ENCODE measurements around the gene HDAC9.

Gene HDAC9

DNA sequence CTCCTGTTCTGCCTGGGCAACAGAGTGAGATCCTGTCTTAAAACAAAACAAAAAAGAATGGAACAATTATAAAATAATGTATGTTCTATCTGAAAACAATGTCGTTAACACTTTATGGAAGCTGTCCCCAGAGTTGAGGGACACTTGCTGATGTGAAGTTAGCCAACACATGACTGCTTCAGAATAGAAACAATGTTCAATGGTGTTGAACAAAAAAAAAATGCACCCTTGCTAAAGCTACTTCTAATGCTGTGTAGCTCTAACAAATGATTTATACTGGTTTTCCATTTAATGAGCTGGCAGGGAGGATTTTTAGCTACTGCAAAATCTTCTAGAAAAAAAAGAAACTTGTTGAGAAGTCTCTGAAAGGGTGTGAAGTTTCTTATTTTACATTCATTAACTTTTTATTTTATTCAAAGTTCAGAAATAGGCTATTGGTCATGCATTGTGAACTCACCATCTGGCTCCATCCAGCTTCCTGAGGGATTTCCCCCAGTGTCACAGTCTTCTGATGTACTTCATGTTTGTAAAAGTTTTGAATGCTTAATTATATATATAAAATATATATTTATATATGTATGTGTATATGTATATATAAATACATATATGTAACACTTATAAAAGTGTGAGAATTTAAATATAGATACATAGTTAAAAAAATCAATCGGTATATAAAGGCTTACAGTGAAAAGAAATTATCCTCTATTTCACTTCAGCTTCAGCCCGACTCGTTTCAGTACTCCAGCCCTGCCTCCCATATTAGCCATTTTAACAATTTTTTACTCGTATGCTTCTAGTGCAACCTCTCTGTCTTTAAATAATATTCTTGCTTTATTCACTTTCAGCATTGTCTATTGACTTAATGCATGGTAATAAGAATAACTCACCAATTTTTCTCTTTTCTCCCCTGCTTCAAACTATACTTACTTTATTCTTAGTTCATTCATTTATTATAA is 35.0 kb downstream of the HDAC9 start:
- WGBS = 97% methylated on average over 5 of the region's 5 CpGs
- Histone ChIP-seq H3K4me3 (ENCODE audit: low read length) (no peak overlapping the region), H3K36me3 (ENCODE audit: insufficient read depth, low read length) (no peaks in the 10 kb centered on the region), H3K4me1 (ENCODE audit: insufficient read depth, low read length) (peaks cover 2% of the 10 kb centered on the region), H3K9ac (ENCODE audit: low read depth, low read length) (no peak overlapping the region), H3K9me3 (ENCODE audit: insufficient read depth, low read depth, low read length) (no peaks in the 10 kb centered on the region), H3K27ac (ENCODE audit: low read depth, low read length) (no peak overlapping the region), H3K27me3 (ENCODE audit: insufficient read depth, low read length) (no peaks in the 10 kb centered on the region)

DNA sequence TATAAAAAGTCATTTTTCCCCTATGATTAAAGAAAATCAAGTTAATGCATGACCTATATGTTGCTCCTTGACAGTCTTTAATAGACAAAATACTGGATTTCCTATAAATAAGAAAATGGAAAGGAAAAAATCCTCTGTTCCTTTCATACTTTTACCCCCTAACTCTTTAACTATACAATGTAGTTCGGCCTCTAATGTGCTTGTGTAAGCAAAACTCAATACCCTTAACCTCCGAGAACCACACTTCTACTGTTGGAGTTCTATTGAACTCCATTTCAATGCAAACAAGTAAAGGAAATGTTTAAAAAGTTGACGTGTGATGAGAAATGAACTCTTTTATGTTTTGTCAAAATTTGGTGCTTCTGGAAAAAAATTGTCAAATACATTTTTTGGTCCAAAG is 36.0 kb downstream of the HDAC9 start:
- 98% methylated on average over 3 of the region's 3 CpGs for WGBS

DNA sequence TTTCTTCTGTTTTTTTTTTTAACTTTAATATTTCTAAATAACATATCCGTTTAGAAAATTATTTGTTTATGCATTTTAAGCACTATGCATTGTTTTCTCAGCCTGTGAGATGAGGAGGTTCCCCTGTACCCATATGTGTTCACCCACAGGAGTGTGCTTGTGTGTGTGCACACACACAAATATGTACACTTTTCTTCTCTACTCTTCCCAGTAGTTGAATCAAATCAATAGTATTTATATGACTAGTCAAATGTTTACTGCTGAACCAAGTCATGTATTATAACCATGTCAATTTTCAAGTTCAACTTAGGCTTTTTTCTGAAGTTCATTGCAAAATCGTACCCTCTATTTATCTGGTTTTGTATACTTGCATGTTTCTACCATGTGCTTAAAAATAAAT is 37.3 kb downstream of the HDAC9 start:
- Histone ChIP-seq H3K27ac (ENCODE audit: low read depth, low read length) (no peak overlapping the region), H3K9me3 (ENCODE audit: insufficient read depth, low read depth, low read length) (no peaks in the 10 kb centered on the region), H3K9ac (ENCODE audit: low read depth, low read length) (no peak overlapping the region), H3K36me3 (ENCODE audit: insufficient read depth, low read length) (no peaks in the 10 kb centered on the region), H3K4me3 (ENCODE audit: low read length) (no peak overlapping the region), H3K27me3 (ENCODE audit: insufficient read depth, low read length) (no peaks in the 10 kb centered on the region), H3K4me1 (ENCODE audit: insufficient read depth, low read length) (peaks cover 17% of the 10 kb centered on the region)
- 88% methylated on average over 1 of the region's 2 CpGs for WGBS

More for the DNA sequence above, 36.0 kb downstream of the HDAC9 start:
- H3K36me3 ChIP-seq (ENCODE audit: insufficient read depth, low read length) = no peaks in the 10 kb centered on the region
- no peak overlapping the region for H3K4me3 ChIP-seq (ENCODE audit: low read length)
- H3K27ac ChIP-seq (ENCODE audit: low read depth, low read length) = no peak overlapping the region
- no peak overlapping the region for H3K9ac ChIP-seq (ENCODE audit: low read depth, low read length)
- H3K27me3 ChIP-seq (ENCODE audit: insufficient read depth, low read length) = no peaks in the 10 kb centered on the region
- no peaks in the 10 kb centered on the region for H3K9me3 ChIP-seq (ENCODE audit: insufficient read depth, low read depth, low read length)
- peaks cover 12% of the 10 kb centered on the region for H3K4me1 ChIP-seq (ENCODE audit: insufficient read depth, low read length)

DNA sequence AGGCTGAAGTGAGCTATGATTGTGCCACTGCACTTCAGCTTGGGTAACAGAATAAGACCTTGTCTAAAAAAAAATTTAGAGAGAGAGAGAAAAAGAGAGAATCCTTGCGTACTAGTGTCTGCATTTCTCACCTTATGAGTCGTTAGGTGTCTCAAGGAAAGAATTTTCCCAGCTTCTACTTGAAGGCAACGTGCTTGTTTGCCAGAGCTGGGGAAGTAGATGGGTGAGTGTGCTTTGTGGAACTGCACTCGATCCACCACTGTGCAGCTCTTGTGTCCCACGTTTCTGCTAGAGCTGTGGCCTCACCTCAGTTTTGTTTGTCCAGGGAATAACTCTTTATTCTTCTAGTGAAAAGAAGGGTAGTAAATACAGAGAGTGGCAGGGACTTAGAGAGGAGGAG is 38.9 kb downstream of the HDAC9 start:
- Histone ChIP-seq H3K9ac (ENCODE audit: low read depth, low read length) (no peak overlapping the region), H3K4me1 (ENCODE audit: insufficient read depth, low read length) (peaks cover 17% of the 10 kb centered on the region), H3K27me3 (ENCODE audit: insufficient read depth, low read length) (no peaks in the 10 kb centered on the region), H3K4me3 (ENCODE audit: low read length) (no peak overlapping the region), H3K27ac (ENCODE audit: low read depth, low read length) (no peak overlapping the region), H3K36me3 (ENCODE audit: insufficient read depth, low read length) (no peaks in the 10 kb centered on the region), H3K9me3 (ENCODE audit: insufficient read depth, low read depth, low read length) (no peaks in the 10 kb centered on the region)
- 85% methylated on average over 5 of the region's 5 CpGs for WGBS

DNA sequence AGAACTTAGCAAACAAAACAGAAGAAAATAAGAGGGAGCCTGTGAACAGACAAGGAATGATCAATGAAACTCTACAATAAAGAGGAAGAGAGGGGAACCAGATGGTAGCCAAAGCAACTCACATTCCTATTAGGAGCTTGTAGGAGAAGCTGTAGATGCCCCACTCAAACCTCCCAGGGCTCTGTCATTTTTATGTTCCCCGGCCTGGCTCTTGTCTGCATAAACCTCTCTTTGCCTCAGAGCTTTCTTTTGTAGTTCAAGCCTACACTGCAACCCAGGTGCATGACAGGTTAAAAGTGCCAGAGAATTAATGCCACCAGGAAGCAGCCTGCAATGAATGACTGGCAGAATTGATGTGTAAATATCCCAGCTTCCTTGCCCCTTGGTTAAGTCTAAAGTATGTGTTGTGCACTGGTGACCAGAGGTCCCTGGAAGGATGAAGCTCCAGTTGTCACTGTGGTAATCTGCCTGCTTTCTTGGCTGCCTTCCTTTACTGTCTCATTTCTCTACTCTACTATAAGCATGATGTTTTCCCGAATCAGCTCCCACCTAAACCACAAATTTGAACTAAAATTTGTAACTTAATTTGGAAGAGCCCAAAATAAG is 40.4 kb downstream of the HDAC9 start:
- Histone ChIP-seq H3K27ac (ENCODE audit: low read depth, low read length) (no peak overlapping the region), H3K27me3 (ENCODE audit: insufficient read depth, low read length) (no peaks in the 10 kb centered on the region), H3K4me1 (ENCODE audit: insufficient read depth, low read length) (peaks cover 20% of the 10 kb centered on the region), H3K36me3 (ENCODE audit: insufficient read depth, low read length) (no peaks in the 10 kb centered on the region), H3K4me3 (ENCODE audit: low read length) (no peak overlapping the region), H3K9ac (ENCODE audit: low read depth, low read length) (no peak overlapping the region), H3K9me3 (ENCODE audit: insufficient read depth, low read depth, low read length) (no peaks in the 10 kb centered on the region)
- 66% methylated on average over 2 of the region's 2 CpGs for WGBS

DNA sequence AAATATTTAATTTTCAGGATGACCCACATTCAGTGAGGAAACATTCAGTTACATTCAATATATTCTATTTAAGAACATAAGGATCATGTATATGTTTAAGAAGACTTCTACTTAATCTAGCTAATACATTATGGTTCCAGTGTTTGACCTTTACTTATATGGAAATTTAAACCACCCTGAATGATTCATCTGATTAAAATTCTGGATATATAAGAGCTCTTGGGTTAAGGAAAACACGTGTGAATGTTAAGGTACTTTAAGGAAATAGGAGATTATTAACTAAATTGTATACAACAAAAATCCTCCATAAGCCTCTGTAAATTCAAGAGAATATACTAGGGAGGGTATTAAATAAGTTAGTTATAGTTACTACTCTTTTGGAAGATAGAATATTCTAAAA is 40.9 kb downstream of the HDAC9 start:
- no peaks in the 10 kb centered on the region for H3K27me3 ChIP-seq (ENCODE audit: insufficient read depth, low read length)
- peaks cover 20% of the 10 kb centered on the region for H3K4me1 ChIP-seq (ENCODE audit: insufficient read depth, low read length)
- H3K36me3 ChIP-seq (ENCODE audit: insufficient read depth, low read length) = no peaks in the 10 kb centered on the region
- no peak overlapping the region for H3K4me3 ChIP-seq (ENCODE audit: low read length)
- H3K9ac ChIP-seq (ENCODE audit: low read depth, low read length) = no peak overlapping the region
- H3K9me3 ChIP-seq (ENCODE audit: insufficient read depth, low read depth, low read length) = no peaks in the 10 kb centered on the region
- no peak overlapping the region for H3K27ac ChIP-seq (ENCODE audit: low read depth, low read length)
- no CpG with 5 or more reads among the region's 1 CpG for WGBS

- Histone ChIP-seq H3K4me3 (ENCODE audit: low read length) (no peak overlapping the region), H3K36me3 (ENCODE audit: insufficient read depth, low read length) (no peaks in the 10 kb centered on the region), H3K27me3 (ENCODE audit: insufficient read depth, low read length) (no peaks in the 10 kb centered on the region), H3K9ac (ENCODE audit: low read depth, low read length) (no peak overlapping the region), H3K4me1 (ENCODE audit: insufficient read depth, low read length) (peaks cover 20% of the 10 kb centered on the region), H3K9me3 (ENCODE audit: insufficient read depth, low read depth, low read length) (no peaks in the 10 kb centered on the region), H3K27ac (ENCODE audit: low read depth, low read length) (no peak overlapping the region)
Measured at GRCh38 chr7:18538554-18539250, 43.2 kb downstream of the HDAC9 start.

DNA sequence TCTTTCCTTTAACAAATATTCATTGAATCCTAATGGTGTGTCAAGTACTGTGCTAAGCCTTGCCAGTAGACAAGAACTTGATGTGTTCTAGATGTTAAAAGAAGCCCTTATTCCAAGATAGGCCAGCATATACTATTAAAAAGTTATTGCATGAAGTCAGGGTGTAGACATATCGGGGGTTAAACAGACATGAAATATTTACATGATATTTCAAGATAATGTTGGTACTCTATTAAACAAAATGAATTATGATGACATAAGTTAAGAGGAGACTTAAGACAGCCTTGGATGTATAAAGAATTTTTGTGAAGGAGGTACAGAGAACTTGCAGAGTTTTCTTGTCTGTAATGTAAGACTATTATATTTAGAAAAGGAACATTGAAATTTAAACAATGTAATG is 44.8 kb downstream of the HDAC9 start:
- Histone ChIP-seq H3K9ac (ENCODE audit: low read depth, low read length) (no peak overlapping the region), H3K4me1 (ENCODE audit: insufficient read depth, low read length) (peaks cover 19% of the 10 kb centered on the region), H3K9me3 (ENCODE audit: insufficient read depth, low read depth, low read length) (no peaks in the 10 kb centered on the region), H3K27ac (ENCODE audit: low read depth, low read length) (no peak overlapping the region), H3K36me3 (ENCODE audit: insufficient read depth, low read length) (no peaks in the 10 kb centered on the region), H3K27me3 (ENCODE audit: insufficient read depth, low read length) (no peaks in the 10 kb centered on the region), H3K4me3 (ENCODE audit: low read length) (no peak overlapping the region)
- no CpG with 5 or more reads among the region's 1 CpG for WGBS

DNA sequence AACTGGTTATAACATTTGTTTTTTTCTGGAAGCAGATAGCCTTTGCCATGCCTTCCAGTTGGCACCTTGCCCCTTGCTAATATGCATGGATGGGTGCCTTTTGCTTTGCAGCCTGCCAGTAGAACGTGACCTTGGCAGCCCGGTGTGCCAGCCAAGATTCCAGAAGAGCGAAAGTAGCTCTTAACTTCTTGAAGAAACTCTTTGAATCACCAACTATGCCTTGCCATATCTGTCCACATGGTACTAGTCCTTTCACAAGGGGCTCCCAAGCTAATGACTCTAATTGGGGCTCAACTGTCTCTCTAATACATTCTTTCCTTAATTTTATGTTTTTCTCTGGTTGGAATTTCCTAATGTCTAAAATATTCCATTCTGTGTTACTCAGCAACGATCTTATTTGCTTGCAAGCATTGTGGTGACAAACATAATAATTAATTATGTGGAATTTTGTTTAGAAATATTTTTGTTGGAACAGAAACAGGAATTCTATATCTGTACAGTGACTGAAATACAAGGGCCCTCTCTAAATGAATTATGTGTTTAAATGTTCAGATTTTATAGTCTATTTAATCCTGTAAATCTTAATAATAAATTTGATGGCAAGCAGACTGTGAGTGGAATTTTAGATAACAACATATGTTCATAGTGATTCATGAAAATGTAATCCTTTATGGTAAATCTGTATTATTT is 45.8 kb downstream of the HDAC9 start:
- Histone ChIP-seq H3K9me3 (ENCODE audit: insufficient read depth, low read depth, low read length) (no peaks in the 10 kb centered on the region), H3K9ac (ENCODE audit: low read depth, low read length) (no peak overlapping the region), H3K36me3 (ENCODE audit: insufficient read depth, low read length) (no peaks in the 10 kb centered on the region), H3K27me3 (ENCODE audit: insufficient read depth, low read length) (no peaks in the 10 kb centered on the region), H3K4me1 (ENCODE audit: insufficient read depth, low read length) (peaks cover 10% of the 10 kb centered on the region), H3K4me3 (ENCODE audit: low read length) (no peak overlapping the region), H3K27ac (ENCODE audit: low read depth, low read length) (no peak overlapping the region)
- 96% methylated on average over 3 of the region's 4 CpGs for WGBS

DNA sequence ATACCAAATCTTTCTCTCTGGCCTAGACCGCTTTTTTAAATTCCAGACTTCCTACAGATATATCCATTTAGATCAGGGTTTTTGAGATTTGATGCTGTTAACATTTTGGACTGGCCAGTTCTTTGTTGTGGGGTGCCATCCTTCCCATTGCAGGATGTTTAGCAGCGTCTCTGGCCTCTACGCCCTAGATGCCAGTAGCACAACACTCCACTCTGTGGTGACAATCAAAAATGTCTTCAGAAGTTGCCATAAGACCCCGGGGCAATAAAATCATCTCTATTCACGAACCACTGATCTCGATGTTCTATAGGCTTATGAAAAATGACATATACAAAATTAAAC is 46.3 kb downstream of the HDAC9 start:
- 96% methylated on average over 5 of the region's 6 CpGs for WGBS
- Histone ChIP-seq H3K27ac (ENCODE audit: low read depth, low read length) (no peak overlapping the region), H3K4me1 (ENCODE audit: insufficient read depth, low read length) (peaks cover 12% of the 10 kb centered on the region; the same call in 1 of the 2 replicates), H3K9ac (ENCODE audit: low read depth, low read length) (no peak overlapping the region), H3K4me3 (ENCODE audit: low read length) (no peak overlapping the region), H3K27me3 (ENCODE audit: insufficient read depth, low read length) (no peaks in the 10 kb centered on the region), H3K36me3 (ENCODE audit: insufficient read depth, low read length) (no peaks in the 10 kb centered on the region), H3K9me3 (ENCODE audit: insufficient read depth, low read depth, low read length) (no peaks in the 10 kb centered on the region)

DNA sequence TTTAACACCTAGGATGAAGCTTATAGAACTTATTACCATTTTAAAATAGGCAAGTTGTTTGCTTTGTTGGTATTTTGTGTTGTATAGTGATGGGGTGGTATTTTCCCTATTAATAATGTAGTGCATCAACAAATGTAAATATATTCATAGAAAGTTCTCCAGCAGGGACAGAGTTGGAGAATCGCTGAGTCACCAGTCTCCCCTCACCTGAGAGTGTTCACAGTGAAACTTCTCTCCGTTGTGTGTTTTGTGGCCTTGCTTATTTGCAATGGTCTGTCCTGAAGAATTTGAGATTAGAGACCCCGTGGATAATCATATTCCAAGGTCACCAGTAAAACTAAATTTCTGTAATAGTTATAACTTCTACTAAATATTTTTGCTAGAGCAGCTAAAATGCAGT is 51.0 kb downstream of the HDAC9 start:
- peaks cover 8% of the 10 kb centered on the region; the same call in 1 of the 2 replicates for H3K4me1 ChIP-seq (ENCODE audit: insufficient read depth, low read length)
- H3K9ac ChIP-seq (ENCODE audit: low read depth, low read length) = no peak overlapping the region
- no peaks in the 10 kb centered on the region for H3K36me3 ChIP-seq (ENCODE audit: insufficient read depth, low read length)
- 85% methylated on average over 2 of the region's 3 CpGs for WGBS
- no peak overlapping the region for H3K4me3 ChIP-seq (ENCODE audit: low read length)
- no peaks in the 10 kb centered on the region for H3K9me3 ChIP-seq (ENCODE audit: insufficient read depth, low read depth, low read length)
- no peak overlapping the region; the same call in 1 of the 2 replicates for H3K27ac ChIP-seq (ENCODE audit: low read depth, low read length)
- no peaks in the 10 kb centered on the region for H3K27me3 ChIP-seq (ENCODE audit: insufficient read depth, low read length)

Measured in HUES64 (cell line).